Germinal center (tissue), 1 donor: Measurements from ENCODE around the gene DKK2.

Experiments
- DNase-seq: peaks from one replicate; pipeline ENCODE4 v3.0.0; 2012; ENCODE audit warnings: mixed read lengths, low spot score

Gene DKK2

DNA sequence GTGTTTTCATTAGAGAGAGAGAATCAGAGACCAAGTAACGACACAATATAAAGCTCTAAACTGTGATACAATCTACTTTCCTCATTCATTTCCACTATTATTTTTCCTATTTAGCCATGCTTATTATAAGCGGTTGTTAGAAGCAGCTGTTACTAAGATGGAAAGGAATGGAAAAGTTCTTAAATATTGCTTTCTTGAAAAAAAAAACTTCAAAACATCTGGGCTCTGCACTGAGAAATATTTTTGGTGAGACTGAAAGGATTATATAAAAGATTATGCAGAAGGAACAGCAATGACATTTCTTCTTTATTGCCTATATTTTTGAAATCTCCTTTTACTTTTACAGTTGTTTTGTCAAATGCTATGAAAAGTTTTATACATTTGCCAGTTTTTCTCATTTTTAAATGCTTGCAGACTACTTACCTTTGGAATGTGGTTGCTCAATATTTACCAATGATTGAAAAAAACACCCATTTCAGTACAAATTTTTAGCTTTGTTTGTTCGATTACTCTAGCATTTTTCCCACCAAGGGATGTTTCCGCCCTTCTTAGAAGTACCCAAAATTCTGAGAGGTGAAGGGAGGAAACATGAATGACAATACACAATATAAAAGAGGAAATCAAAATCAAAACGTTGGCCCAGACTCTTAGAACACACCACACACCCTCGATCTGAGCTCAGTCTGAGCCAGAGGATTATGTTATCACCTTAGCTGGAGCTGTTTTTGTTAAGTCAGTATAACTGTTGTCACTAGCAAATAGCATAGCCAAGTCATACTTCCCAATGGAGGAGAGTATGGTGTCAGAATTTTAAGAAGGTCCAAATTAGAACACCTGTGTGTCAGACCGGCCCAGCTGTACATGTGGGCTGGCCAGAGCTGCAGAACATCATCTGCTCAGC lies 18.4 kb downstream of the DKK2 start:
- DNase-seq = no peak

DNA sequence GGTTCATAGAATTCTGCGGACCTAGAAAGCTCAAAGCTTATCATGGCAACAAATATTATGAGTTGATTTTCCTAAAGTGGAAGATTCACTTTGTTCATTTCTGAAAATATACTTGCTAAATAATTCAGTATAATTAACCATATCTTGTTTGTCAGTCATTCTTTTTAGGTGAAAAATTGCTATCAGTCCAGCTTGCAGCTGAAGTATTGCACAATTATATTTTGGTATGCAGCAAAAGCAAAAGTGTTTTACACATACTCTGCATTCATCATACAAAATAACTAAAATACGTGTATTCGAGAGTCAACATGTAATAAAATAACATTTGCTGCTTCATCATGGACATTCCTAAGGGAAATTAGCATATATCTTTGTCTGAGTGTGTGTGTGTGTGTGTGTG lies 24.8 kb downstream of the DKK2 start:
- no peak for DNase-seq

DNA sequence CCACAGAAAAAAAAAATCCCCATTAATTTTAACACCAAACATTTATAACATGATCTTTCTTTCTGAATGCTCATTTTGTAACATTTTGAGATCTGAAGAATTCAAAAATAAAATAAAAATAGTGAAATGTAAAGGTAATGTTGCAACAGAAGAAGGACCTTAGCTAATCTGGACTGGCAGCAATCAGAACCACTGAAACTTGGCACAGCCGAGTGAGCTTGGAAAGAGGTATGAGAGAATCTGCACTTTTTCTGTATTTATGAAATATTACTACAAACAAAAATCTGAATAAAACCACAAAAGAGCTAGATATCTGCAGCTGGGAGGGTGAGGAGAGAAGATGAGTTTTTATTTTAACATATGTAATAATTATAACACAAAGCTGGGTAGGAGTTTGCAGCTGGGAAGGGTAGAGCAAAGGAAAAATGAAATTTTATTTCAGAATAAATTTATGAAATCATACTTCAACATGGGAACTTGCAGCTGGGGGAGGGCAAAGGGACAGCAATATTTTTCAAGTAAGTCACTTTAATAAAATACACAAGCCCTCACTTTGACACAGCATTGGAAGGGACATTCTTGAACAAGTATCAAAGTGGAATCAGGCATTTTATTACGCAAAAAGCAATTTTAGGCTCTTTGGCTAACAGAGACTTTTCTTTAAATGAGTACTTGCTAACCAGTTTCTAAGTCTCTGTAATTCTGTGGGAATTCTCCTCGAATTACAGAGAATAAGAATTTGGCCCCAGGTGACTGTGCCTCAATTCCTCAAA lies 26.7 kb downstream of the DKK2 start:
- no peak for DNase-seq

DNA sequence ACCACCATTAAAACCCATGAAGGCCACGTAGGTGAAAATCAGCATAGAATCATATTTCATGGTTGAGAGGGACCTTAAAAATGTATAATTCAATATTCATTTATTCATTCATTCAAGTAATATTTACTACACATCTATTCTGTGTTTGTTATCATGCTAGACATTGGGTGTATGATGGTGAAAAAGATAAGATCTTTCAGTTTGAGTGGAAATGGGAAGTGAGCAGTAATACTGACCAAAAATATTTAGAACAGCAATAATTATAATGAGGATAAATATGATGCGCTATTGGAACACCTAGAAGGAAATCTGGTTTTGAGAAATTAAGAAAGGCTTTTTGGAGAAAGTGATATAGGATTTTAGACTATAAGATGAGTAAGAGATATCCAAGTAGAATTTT lies 28.0 kb downstream of the DKK2 start:
- DNase-seq = no peak

DNA sequence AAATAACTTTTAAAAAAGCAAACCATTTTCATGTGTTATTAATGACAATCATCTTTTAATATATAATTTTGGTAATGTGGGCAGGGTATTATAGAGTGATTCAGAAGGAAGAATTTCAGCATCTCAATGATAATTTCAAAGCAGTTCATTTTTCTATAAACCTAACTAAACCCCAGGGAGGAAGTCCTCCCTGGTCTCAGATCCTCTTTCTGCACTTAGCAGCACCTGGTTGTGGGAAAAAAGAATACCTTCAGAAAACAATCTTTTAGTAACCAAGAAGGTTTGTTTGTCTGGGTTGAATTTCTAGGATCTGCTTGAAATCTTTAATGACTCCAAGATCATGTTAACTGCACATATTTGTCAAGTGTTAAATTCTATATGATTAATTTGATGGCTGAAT lies 29.9 kb downstream of the DKK2 start:
- DNase-seq = no peak

DNA sequence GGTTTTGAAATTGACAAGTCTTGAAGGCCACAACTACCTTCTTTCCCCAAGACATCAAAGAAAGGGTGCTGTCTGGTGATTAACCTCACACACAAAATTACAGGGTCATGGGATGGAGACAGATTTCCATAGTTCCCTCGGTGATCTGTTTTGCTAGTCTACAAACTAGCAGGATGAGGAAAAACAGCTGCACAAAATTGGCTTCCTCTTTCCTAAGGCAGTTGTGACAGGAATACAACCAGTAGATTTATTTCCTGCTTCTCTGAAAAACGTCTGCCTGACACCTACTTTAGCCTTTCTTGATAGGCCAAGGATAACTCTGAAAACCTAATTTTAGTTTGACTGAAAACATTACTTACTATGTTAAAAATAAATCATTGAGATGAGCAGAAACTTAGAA lies 39.6 kb downstream of the DKK2 start:
- no peak for DNase-seq

DNA sequence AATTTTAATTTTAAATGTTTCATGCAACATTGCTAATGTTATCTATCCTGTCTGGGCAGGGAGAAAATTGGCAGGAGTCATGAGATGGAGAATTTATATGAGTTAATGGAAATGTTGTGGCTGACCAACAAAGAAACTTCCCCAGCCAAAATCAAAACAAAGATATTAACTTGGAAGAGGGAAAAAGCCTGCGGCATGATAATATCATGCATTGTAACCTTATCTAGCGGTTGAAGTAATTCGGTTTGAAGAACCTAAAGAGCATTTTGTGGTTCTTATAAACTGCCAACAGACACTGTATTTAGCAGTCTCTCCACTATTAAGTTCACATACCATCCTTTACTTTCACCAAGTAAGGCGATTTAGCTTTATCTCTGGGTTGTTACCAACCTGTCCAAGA lies 42.3 kb downstream of the DKK2 start:
- no peak for DNase-seq

DNA sequence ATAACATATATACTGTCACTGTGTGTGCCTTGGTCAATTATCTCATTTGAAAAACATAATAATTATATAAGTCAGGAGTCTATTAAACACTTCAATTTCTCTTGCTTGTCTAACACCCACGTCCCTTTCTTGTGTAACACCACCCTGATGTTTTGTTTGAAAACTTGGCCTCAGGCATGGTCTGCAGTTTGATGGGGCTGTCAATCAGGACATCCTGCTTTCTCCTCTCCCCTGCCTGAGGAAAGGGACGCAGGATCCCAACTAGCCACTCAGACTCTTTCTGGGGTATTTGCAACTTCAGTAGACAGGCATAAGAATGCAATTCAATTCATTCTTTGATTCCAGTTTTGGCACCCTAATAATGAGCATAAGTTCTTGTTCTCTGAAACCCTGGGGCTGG lies 48.8 kb downstream of the DKK2 start:
- DNase-seq = no peak

DNA sequence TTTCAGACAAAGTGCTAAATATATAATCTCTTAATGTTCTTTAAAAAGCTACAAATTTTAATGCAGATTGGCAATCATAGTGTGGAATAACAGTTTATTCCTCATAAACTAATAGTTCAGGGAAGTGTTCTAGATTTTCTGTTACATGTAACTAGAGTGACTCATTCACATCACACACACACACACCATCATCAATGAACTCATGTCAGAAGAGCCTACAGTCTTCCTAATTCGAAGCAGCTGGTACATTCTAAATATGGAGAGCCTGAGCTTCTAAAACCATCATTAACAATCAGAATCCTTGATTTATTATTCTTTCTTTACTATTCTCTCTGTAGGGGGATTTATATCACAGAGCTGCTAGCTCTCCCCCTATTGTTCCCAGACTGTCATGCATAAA lies 49.6 kb downstream of the DKK2 start:
- DNase-seq = no peak

DNA sequence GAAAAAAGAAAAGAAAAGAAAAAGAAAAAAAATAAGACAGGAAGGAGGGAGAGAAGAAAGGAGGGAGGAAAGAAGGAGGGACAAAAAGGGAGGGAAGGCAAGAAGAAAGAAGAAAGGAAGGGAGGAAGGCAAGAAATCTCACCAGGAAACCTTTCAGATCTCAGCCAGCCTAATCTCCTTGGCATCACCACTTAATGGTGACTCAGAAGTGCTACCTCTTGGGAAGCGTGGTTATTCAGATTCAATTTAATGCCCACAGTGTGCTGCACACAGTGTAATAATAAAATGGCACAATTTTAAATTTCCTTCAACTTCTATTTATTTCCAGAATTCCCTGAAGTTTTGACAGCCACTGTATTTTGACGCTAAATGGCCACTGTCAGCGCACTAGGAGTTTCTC lies 50.3 kb downstream of the DKK2 start:
- DNase-seq = no peak

DNA sequence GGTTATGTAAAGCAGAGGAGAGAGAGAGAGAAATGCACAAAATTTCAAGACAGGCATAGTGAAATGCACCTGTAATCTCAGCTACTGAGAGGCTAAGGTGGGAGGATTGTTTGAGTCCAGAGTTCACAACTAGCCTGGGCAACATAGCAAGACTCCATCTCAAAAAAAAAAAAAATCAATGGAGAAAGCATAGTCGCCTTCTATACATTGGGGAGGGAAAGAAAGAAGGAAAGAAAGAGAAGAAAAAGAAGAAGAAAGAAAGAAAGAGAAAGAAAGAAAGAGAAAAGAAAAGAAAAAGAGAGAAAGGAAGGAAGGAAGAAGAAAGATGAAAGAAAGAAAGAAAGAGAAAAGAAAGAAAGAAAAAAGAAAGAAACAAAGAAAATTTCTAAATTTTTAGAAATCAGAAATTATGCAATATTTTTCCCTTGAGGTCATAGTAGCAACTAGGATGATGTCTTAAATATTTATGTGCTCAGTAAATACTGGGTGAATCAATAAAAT lies 53.4 kb downstream of the DKK2 start:
- no peak for DNase-seq

DNA sequence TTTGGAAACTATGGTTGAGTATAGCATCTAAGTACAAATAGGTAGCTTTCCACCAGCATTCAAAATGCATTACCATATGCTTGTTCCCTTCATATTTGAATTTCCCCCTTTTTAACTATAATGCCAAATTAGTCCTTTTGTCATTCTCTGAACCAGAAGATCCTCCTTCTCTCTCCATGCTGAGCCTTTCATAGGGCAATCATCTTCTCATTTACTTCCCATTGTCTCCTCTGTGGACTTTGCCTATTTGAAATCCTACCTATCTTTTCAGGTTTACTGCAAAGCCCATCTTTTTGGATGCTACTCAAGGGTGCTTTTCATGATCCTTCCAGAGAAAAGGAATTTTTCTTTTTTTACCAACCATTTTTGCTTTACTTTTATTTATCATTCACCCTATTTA lies 54.7 kb downstream of the DKK2 start:
- no peak for DNase-seq

DNA sequence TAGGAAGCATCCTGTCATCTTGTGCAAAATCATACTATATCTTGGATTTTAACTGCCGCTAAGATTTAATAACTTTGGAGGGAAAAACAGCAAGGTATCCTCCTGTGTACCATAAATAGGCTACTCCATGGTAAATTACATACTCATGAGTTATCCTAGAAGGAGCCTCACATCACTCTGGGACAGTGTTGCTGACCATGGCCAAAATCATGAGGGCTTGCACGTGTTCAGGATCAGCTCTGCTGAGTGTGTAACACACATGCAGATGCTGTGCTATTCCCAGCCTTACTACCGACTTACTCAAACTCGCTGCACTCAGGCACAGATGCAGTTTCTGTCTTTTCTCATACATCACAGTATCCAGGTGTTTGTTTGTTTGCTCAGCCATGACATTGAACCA lies 56.6 kb downstream of the DKK2 start:
- no peak for DNase-seq

DNA sequence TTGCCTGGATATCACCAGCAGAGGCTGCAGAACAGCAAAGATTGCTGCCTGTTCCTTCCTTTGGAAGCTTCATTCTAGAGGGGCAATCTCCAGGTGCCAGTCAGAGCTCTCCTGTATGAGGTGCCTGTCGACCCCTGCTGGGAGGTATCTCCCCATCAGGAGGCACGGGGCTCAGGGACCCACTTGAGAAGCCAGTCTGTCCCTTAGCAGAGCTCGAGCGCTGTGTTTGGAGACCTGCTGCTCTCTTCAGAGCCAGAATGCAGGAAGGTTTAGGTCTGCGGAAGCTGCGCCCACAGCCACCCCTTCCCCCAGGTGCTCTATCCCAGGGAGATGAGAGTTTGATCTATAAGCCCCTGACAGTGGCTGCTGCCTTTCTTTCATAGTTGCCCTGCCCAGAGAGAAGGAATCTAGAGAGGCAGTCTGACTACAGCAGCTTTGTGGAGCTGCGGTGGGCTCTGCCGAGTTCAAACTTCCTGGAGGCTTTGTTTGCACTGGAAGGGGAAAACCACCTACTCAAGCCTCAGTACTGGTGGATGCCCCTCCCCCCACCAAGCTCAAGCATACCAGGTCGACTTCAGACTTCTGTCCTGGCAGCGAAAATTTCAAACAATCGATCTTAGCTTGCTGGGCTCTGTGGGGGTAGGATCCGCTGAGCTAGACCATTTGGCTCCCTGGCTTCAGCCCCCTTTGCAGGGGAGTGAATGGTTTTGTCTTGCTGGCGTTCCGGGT lies 57.9 kb downstream of the DKK2 start:
- DNase-seq = no peak

DNA sequence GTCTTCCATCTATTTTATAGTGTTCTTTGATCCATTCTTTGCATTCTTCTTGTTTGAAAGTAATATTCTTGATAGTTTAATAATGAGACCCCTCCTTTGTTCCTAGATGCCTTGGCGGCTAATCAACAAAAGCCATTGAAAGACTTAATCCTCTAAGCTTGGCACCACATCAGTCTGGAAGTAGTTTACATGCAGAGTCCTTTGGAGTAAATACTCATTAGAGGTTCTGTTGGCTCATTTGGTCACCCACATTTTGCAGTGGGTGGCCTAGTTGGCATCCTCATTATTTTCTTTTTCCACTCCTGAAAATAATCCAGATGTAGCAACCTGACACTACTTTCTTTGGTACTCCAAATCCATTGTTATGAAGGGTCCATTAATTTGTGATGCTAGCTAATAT lies 64.5 kb downstream of the DKK2 start:
- DNase-seq = no peak

DNA sequence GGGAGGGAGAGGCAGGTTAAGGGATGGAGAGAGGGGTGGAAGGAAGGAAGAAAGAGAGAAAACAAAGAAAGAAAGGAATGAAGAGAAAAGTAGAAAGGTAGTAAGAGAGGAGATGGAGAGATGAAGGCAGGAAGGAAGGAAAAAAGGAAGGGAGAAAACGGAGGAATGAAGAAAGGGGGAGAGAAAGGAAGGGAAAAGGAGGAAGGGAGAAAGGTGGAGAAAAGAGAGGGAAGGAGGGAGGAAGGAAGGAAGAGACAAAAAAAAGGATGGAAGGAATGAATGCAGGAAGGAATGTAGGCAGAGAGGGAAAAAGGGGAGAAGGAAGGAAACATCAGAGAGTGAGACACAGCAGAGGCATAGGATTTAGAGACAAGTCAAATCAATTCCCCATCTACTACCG lies 68.2 kb downstream of the DKK2 start:
- no peak for DNase-seq

DNA sequence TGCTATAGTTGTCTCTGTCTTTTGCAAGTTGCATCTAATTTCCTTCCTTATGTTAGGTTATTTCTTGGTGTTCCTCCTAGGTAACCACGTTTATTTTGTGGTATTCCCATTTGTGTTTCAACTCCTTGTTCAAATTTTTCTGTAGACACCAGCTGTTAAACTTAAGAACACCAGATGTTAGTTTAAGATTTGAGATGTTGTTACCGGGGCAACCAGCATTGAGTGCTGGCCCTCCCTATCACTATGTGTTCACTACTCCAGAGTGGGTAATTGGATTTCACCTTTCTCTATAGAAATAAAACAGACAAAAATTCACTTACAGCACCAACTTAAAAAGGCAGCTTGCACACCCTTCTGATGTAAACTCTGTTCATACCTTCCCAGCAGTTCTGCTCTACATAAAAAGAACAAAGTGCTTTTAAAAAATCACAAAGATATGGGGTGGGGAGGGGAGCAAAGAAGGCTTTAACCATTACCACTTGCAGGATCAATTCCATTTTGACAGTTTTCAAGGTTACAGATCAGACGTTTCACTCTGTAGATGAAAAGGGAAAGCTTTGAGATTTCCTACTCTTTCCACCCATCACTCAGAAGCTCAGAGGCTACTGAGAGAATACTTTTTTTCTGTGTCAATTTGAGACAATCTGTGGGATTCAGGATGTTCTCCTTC lies 82.9 kb downstream of the DKK2 start:
- DNase-seq = no peak

DNA sequence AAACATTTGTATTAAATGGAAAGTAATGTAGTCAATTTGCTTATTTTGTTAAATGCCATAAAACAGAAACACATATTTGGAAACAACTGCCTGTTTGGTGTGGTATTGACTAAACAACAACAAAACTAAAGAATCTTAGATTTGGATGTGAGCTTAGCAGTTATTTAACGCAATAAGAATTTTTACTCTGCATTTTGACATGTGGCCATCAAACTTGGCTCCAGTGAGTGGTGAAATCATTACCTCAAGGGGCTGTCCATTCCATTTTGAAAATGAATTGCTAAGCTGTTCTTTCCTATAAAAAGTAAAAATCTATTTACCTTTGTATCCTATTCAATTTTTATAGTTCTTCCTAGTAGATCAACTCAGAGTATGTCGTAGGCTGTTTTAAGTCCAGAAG lies 84.2 kb downstream of the DKK2 start:
- no peak for DNase-seq

DNA sequence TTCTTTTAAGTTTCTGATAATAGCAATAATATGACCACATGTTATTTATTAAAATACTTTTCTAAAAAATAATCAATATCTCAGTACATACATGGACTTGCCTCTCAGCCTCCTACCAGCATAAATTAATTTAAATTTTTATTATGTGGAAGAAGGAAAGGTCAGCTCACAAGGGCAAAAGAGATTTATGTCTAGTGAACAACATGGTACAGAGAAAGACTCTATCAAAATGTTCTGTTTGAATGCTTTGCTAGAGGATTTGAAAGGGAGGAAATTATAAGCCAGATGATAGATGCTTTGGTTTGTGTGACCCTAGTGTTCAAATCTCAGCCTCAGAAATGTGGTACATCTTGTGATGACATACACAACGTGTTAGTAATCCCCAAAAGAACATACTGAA lies 94.3 kb downstream of the DKK2 start:
- no peak for DNase-seq

DNA sequence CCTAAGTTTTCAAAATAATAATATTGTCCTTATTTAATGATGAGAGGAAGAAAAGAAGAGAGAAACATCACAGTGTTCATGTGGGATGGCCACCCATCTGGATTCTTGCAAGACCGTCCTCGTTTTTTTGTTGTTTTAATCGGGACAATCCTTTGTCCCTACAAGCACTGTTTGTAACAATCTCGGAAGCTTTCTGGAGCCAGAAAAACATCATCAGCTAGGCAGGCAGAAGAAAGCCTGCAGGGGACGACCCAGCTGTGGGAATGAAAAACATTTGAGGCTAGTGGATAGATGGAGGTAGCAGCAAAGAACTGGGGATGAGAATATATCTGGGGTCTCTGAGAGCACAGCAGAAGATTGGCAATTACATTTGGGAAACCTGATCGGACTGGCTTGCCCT lies 105.6 kb downstream of the DKK2 start:
- no peak for DNase-seq

DNA sequence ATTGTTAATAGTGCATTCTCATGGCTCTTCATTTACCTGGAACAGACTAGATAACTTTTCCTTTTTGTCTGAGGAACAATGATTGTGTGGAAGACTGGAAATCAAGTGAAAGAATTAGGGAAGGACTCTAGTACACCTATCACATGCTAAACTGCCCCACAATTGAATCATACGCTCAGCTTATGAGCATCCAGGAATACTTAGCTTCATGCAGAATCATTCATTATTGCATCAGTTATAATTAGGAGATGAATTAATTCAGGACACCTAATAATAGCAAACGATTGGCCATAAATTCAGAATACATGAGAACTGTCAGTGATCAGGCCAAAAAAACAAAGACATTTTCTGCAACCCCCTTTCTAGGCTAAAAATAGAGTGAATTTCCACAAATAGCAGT lies 106.9 kb downstream of the DKK2 start:
- no peak for DNase-seq

DNA sequence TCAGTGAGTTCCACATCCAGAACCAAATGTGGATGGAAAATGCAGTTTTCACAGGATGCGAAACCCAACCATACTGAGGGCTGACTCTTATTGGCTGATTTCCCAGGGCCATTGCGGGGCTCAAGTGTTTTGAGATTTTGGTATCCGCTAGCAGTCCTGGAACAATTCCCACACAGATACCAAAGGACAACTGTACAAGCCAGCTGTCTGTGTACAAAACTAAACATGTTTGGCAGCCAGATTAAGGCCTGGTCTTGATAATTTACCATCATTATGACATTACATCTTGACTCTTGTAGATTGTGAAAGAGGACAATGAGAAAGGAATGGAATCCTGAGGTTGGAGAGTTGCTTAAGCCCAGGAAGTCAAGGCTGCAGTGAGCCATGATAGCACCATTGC lies 121.9 kb downstream of the DKK2 start:
- DNase-seq = no peak
